ENCODE measurements around the gene TMBIM4. TPM values are rescaled to one million over a fixed set of nuclear protein-coding genes. Genes with fewer than 3 reads are reported as not detected.
"Not testable (repeated sequence)": the region's sequence is repeated elsewhere in the genome, so short reads cannot be mapped to it uniquely, and the experiment has no call there.

Gene TMBIM4
- total RNA-seq, 1 donor from 2014 or later = 112 TPM

DNA sequence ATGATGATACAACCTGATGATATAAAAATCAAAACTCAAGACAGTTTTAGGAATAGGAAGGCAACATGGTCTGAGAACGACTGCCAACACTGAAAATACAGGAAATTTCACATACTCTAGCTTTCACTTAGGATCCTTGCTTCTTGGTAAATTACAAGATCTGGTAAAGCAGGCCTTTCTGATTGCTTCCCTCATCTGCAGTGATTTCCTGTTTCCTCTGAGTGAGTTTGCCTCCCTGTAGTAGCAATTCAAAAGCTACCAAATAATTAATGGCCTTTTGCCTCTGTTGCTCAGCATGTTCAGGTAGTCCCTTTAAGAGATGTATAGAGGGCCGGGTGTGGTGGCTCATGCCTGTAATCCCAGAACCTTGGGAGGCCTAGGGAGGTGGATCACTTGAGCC, 17.2 kb upstream of the TMBIM4 start:
- no peak for DNase-seq (ENCODE audit: extremely low read depth, low read depth, low spot score)

DNA sequence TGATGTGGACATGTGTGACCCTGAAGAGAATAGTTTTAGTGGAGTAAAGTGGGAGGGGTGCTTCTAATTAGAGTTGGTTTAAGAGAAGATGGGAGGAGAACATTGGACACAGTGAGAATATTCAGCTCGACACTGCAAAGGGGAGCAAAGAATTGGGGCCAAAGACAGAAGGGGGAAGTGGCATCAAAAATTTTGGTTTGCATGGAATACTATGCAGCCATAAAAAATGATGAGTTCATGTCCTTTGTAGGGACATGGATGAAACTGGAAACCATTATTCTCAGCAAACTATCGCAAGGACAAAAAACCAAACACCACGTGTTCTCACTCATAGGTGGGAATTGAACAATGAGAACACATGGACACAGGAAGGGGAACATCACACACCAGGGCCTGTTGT, 15.0 kb upstream of the TMBIM4 start:
- not testable (repeated sequence) for DNase-seq (ENCODE audit: extremely low read depth, low read depth, low spot score)

GRCh38 chr12:66182956-66183355, 13.2 kb upstream of the TMBIM4 start:
- no peak for DNase-seq (ENCODE audit: extremely low read depth, low read depth, low spot score)

GRCh38 chr12:66176105-66176900, 6.5 kb upstream of the TMBIM4 start:
- DNase-seq (ENCODE audit: extremely low read depth, low read depth, low spot score) = no peak

DNA sequence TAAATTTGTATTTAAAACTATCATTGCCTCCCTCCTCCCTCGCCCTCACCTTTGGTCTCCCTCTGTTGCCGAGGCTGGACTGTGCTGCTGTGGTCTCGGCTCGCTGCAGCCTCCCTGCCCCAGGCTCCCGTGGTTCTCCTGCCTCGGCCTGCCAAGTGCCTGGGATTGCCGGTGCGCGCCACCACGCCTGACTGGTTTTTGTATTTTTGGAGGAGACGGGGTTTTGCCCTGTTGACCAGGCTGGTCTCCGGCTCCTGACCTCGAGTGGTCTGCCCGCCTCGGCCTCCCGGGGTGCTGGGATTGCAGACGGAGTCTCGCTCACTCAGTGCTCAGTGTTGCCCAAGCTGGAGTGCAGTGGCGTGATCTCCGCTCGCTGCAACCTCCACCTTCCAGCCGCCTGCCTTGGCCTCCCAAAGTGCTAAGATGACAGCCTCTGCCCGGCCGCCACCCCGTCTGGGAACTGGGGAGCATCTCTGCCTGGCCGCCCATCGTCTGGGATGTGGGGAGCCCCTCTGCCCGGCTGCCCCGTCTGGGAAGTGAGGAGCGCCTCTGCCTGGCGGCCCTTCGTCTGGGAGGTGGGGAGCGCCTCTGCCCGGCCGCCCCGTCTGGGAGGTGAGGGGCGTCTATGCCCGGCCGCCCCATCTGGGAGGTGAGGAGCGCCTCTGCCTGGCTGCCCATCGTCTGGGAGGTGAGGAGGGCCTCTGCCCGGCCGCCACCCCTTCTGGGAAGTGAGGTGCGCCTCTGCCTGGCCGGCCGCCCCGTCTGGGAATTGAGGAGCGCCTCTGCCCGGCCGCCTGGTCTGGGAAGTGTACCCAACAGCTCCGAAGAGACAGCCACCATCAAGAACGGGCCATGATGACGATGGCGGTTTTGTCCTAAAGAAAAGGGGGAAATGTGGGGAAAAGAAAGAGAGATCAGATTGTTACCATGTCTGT, 4.9 kb upstream of the TMBIM4 start:
- DNase-seq (ENCODE audit: extremely low read depth, low read depth, low spot score) = not testable (repeated sequence)

- DNase-seq (ENCODE audit: extremely low read depth, low read depth, low spot score) = no peak
Observed at GRCh38 chr12:66170606-66171005, 810 bp upstream of the TMBIM4 start.

DNA sequence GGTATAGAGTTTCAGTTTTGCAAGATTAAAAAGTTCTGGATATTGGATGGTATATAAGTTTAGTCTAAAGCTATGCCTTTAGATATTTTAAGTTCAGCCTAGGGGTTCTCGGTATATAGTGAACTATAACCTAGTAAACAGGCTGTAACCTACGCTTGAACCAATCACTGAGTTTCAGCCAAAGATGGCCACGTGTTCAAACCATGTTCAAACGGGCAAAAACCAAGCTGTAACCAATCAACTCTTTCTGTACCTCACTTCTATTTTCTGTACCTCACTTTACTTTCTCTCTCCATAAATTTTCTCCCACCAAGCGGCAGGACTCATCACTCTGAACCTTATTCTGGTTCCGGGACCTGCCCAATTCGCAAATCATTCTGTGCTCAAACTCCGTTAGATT, 1.4 kb downstream of the TMBIM4 start:
- DNase-seq (ENCODE audit: extremely low read depth, low read depth, low spot score) = no peak

- no peak for DNase-seq (ENCODE audit: extremely low read depth, low read depth, low spot score)
Observed at GRCh38 chr12:66166561-66166960, 3.2 kb downstream of the TMBIM4 start.

DNA sequence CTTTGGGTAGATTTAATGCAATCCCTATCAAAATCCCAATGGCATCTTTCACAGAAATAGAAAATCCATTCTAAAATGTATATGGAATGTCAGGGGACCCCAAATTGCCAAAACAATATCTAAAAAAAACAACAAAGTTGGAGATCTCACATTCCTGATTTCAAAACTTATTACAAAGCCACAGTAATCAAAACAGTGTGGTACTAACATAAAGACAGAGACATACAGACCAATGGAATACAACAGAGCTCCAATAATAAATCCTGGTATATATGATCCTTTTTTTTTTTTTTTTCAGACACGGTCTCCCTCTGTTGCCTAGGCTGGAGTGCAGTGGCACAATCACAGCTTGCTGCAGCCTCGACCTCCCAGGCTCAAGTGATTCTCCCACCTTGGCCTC, 4.7 kb downstream of the TMBIM4 start:
- no peak for DNase-seq (ENCODE audit: extremely low read depth, low read depth, low spot score)

GRCh38 chr12:66164349-66164821, 5.4 kb downstream of the TMBIM4 start:
- DNase-seq (ENCODE audit: extremely low read depth, low read depth, low spot score) = no peak

DNA sequence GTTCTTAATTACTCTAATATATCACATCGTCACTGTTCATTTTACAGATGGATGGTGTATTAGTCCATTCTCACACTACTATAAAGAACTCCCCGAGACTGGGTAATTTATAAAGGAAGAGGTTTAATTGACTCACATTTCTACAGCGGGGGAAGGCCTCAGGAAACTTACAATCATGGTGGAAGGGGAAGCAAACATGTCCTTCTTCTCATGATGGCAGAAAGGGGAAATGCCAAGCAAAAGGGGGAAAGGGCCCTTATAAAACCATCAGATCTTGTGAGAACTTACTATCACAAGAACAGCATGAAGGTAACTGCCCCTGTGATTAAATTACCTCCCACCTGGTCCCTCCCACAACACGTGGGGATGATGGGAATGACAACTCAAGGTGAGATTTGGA, 6.5 kb downstream of the TMBIM4 start:
- DNase-seq (ENCODE audit: extremely low read depth, low read depth, low spot score) = no peak

DNA sequence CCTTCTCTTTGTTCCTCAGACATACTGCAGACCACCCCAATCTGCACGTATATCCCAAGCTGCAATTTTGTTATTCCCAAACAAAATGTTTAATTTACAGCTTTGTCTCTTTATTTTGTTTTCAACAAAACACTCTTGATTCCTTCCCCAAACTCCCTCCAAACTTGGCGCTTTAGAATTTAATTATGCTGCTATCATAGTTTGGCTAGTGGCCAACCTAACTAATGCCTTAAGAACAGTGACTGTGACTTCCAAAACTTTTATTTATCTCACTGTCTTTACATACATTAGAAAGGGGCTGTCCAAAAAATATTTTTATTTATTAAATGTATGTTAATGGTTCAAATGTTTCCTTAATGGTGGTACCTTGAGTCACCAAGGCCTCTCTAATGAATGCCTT, 7.1 kb downstream of the TMBIM4 start:
- DNase-seq (ENCODE audit: extremely low read depth, low read depth, low spot score) = no peak

- DNase-seq (ENCODE audit: extremely low read depth, low read depth, low spot score) = no peak
Observed at GRCh38 chr12:66160704-66161103, 9.1 kb downstream of the TMBIM4 start.

- no peak for DNase-seq (ENCODE audit: extremely low read depth, low read depth, low spot score)
Observed at GRCh38 chr12:66159123-66159522, 10.7 kb downstream of the TMBIM4 start.

GRCh38 chr12:66156654-66157053, 13.1 kb downstream of the TMBIM4 start:
- no peak for DNase-seq (ENCODE audit: extremely low read depth, low read depth, low spot score)

DNA sequence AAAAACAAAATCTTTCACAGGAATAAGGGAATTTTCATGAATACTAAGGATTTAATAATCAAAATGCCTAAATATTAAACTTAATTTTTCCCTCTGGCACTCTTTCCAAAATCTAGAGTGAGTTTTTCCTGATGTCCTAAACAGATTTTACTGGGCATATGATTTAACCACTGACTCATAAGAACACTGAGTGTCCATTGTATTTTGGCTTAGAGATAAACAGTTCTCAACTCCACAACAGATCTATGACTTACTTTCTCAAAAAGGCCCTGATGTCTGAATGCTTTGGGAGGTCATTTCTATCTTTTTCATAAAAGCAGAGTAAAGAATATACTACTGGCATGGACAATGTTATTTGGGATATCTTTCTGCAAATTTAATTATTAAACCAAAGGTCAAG, 15.0 kb downstream of the TMBIM4 start:
- no peak for DNase-seq (ENCODE audit: extremely low read depth, low read depth, low spot score)

DNA sequence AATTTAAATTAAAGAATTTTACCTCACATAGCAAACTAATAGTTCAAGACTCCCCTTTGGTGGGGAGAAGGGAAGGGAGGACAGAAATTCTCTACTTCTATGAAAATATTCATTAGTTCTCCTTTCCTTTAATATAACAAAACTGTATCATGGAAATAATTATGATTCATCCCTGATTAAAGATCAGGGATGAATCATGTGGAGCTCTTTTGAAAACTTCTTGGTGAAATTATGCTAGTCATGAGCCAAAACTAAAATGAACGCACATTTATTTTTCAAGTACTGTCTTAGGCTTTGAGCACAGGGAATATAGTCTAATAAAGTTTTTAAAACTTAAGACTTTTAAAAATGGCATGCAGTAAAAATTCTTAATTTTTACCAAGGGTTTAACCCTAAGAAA, 17.1 kb downstream of the TMBIM4 start:
- DNase-seq (ENCODE audit: extremely low read depth, low read depth, low spot score) = no peak

DNA sequence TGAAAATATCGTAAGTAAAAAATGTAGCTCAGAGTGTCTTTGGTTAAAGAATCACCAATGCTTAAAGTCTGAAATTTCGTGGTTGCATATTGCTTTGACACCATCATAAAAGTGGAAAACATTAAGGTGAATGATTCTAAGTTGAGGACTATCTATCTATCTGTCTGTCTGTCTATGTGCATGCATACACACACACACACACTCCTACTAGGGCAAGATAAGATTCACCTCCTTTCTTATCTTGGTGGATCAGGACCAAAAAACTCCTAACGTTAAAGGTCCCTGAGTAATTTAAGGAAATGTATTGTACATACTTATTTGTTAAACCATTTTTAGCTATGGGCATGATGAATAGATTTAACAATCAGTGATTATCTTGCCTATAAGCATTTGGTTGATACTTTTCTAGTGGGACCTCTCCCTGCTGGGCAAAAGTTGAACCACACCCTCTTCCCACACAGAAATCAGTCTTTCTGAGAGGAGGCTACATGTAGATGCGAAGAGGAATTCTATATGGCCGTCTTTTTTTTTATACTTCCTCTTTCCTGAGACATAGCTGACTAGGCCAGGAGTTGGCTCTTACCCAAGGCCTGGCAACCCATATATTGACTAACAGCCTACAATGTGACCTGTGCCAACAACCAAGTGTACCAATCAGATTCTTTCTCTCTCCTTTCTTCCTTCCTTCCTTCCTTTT, 19.9 kb downstream of the TMBIM4 start:
- no peak for DNase-seq (ENCODE audit: extremely low read depth, low read depth, low spot score)

DNA sequence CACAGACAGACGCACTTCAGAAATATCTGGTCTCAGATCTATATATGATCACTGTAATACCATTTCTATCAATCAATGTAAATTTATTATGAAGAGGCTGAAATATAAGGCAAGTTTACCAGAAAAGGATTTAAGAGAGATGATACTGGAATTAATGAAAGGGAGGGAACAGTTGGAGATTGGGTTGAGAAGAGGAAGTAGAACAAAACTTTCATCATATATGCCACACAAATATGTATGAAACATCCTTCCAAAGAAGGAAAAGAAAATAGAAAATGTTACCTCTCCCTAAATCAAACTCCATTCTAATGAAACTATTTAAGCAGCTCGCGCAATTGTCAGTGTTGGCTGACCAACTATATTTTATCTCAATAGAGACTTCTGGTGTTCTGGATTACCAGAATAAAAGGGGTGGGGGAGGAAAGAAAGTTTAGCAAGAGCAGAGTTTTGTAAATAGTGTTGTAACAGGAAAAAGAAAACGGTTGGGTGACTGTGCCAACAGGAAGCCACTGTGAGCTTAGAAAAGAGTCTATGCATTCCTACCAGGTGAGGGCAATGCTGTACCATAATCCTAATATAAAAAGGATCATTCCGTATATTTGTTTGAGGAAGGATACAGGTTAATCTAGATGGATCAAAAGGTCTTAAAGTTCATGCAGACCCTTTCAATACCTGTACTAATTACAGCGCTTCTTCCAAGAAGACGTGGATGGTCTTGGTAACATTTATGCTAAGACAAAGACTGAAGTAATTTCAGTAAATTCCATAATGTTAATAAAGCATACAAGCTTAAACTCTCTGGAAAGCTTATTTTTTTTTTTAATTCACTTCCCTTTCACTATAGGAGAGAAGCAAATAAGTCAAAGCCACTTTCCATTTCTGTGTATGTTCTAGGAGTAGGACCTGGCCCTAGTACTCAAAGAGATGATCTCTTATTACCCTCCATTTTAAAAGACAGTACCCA, 24.7 kb downstream of the TMBIM4 start:
- DNase-seq (ENCODE audit: extremely low read depth, low read depth, low spot score) = peak; percentile 72

DNA sequence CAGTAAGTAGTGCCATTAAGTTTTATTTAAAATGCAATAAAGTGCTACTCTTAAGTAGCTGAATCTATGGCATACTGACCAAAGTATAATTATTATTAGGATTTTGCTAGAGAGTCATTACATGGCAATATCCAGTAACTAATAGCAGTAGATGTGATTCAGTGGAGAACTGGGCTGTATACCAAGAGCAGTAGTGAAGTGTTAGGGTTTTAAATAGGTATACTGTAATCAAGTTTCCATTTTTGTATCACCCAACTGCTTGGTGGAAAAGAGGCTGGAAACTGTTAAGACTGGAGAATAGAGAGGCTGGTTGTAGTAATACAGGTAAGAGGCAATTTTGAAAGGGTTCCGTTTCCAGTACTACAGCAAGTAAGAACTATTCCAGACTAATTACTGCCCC, 25.9 kb downstream of the TMBIM4 start:
- no peak for DNase-seq (ENCODE audit: extremely low read depth, low read depth, low spot score)
